ENCODE results near the gene C8B. TPM values are rescaled to one million over a fixed set of nuclear protein-coding genes. Genes with fewer than 3 reads are reported as not detected.

The C8B gene
- total RNA-seq, 3 donors from 2014 or later: not detected

GRCh38 chr1:56992318-56993125 lies 26.7 kb upstream of the C8B start:
- no peaks in the 10 kb centered on the region for H3K36me3 ChIP-seq (ENCODE audit: low read depth)
- ATAC-seq (no peak), DNase-seq (no peak)
- no peak for TF ChIP-seq CTCF (IDR thresholded peaks at IDR 0.05)
- H3K4me3 ChIP-seq: no peak overlapping the region
- no peaks in the 10 kb centered on the region for H3K9me3 ChIP-seq
- H3K4me1 ChIP-seq (ENCODE audit: low read depth): no peaks in the 10 kb centered on the region
- intact Hi-C loops (cut with DNase I, micrococcal nuclease): no loop called here

- ATAC-seq (no peak), DNase-seq (no peak)
- no peak for TF ChIP-seq CTCF (IDR thresholded peaks at IDR 0.05)
- intact Hi-C loops (cut with DNase I, micrococcal nuclease): no loop called here
- H3K4me3 ChIP-seq: no peak overlapping the region
- no peaks in the 10 kb centered on the region for H3K9me3 ChIP-seq
- H3K36me3 ChIP-seq (ENCODE audit: low read depth): no peaks in the 10 kb centered on the region
- H3K4me1 ChIP-seq (ENCODE audit: low read depth): no peaks in the 10 kb centered on the region
Observed at GRCh38 chr1:56991576-56991975, 25.8 kb upstream of the C8B start.

- TF ChIP-seq CTCF (IDR thresholded peaks at IDR 0.05): no peak
- no peaks in the 10 kb centered on the region for H3K4me1 ChIP-seq (ENCODE audit: low read depth)
- no peak overlapping the region for H3K4me3 ChIP-seq
- no peak for ATAC-seq
- intact Hi-C loops (cut with DNase I, micrococcal nuclease): no loop called here
- DNase-seq: no peak
- no peaks in the 10 kb centered on the region for H3K36me3 ChIP-seq (ENCODE audit: low read depth)
- no peaks in the 10 kb centered on the region for H3K9me3 ChIP-seq
Observed at GRCh38 chr1:56986397-56986796, 20.6 kb upstream of the C8B start.

GRCh38 chr1:56985857-56986256 lies 20.0 kb upstream of the C8B start:
- H3K36me3 ChIP-seq (ENCODE audit: low read depth): no peaks in the 10 kb centered on the region
- no peaks in the 10 kb centered on the region for H3K9me3 ChIP-seq
- no peak for TF ChIP-seq CTCF (IDR thresholded peaks at IDR 0.05)
- DNase-seq (no peak), ATAC-seq (no peak)
- intact Hi-C loops (cut with DNase I, micrococcal nuclease): no loop called here
- no peaks in the 10 kb centered on the region for H3K4me1 ChIP-seq (ENCODE audit: low read depth)
- H3K4me3 ChIP-seq: no peak overlapping the region

- H3K9me3 ChIP-seq: no peaks in the 10 kb centered on the region
- no peaks in the 10 kb centered on the region for H3K4me1 ChIP-seq (ENCODE audit: low read depth)
- ATAC-seq (no peak), DNase-seq (no peak)
- intact Hi-C loops (cut with DNase I, micrococcal nuclease): no loop called here
- H3K36me3 ChIP-seq (ENCODE audit: low read depth): no peaks in the 10 kb centered on the region
- no peak for TF ChIP-seq CTCF (IDR thresholded peaks at IDR 0.05)
- no peak overlapping the region for H3K4me3 ChIP-seq
Observed at GRCh38 chr1:56983484-56983883, 17.7 kb upstream of the C8B start.

All from mucosa of descending colon (tissue), 3 donors.